Measurements from ENCODE around the gene HSPD1.

GRCh38 chr2:197453123-197453913 is 46.3 kb downstream of the HSPD1 start, which contains the start of gene COQ10B:
- TF ChIP-seq EZH2 (IDR thresholded peaks at IDR 0.05; ENCODE audit: low read depth) (no peak), CTCF (conservative IDR thresholded peaks at IDR 0.05) (no peak; the same call in 1 of the 2 replicates)
